WTC11 (cell line): ENCODE results near the gene RPS6KA2. TPM values are rescaled to one million over a fixed set of nuclear protein-coding genes. Genes with fewer than 3 reads are reported as not detected.

ENCODE experiments used
- ATAC-seq: fragments of 200-7000 bp; cut with Tn5 transposase; 2 replicates; pipeline ENCODE4 v1.10.0; 2021; ENCODE audit warnings: mild to moderate bottlenecking, moderate library complexity
- CTCF ChIA-PET: fragments of 300-600 bp; sonication (Branson Sonifier 250); formaldehyde crosslinking; loops from one replicate; lab custom pipeline; 2021; ENCODE audit warnings: antibody characterized with exemption; lab: Charles Lee
- POLR2A ChIA-PET: fragments of 350-600 bp; sonication (Branson Sonifier 250); formaldehyde crosslinking; loops from one replicate; lab custom pipeline; 2021; ENCODE audit warnings: antibody characterized with exemption; lab: Charles Lee
- DNase-seq: peaks from one replicate; pipeline ENCODE4 v3.0.0; 2021; ENCODE audit warnings: low spot score
- H3K27ac Mint-ChIP-seq: 2 replicates; pipeline ENCODE4 v1.8.0; 2021; ENCODE audit warnings: mixed read lengths
- H3K27me3 Mint-ChIP-seq: 2 replicates; pipeline ENCODE4 v1.8.0; 2021; ENCODE audit warnings: low read depth, mild to moderate bottlenecking, moderate library complexity, mixed read lengths
- H3K36me3 Mint-ChIP-seq: 2 replicates; pipeline ENCODE4 v1.8.0; 2021; ENCODE audit warnings: mixed read lengths
- H3K4me1 Mint-ChIP-seq: 2 replicates; pipeline ENCODE4 v1.8.0; 2022; ENCODE audit warnings: mixed read lengths
- H3K4me3 Mint-ChIP-seq: 2 replicates; pipeline ENCODE4 v1.8.0; 2021; ENCODE audit warnings: mild to moderate bottlenecking, moderate library complexity, mixed read lengths
- H3K9me3 Mint-ChIP-seq: 2 replicates; pipeline ENCODE4 v1.8.0; 2021; ENCODE audit warnings: mixed read lengths
- EMX1 ChIP-seq: fragments of 250-450 bp; sonication (Bioruptor Pico); IDR thresholded peaks from 2 replicates; pipeline ENCODE4 v1.8.0; 2021; ENCODE audit warnings: mild to moderate bottlenecking
- ESRRA ChIP-seq: sonication (generic); formaldehyde crosslinking; IDR thresholded peaks from 2 replicates; pipeline ENCODE4 v1.8.1; 2022; ENCODE audit warnings: mild to moderate bottlenecking, missing genetic modification reagents, borderline replicate concordance
- ETV6 ChIP-seq: sonication (generic); formaldehyde crosslinking; IDR thresholded peaks from 2 replicates; pipeline ENCODE4 v1.8.1; 2022; ENCODE audit warnings: mild to moderate bottlenecking, missing genetic modification reagents
- FOXJ3 ChIP-seq: sonication (generic); formaldehyde crosslinking; IDR thresholded peaks from 2 replicates; pipeline ENCODE4 v1.9.0; 2021; ENCODE audit warnings: missing genetic modification reagents, mild to moderate bottlenecking, borderline replicate concordance
- FOXP1 ChIP-seq: sonication (generic); formaldehyde crosslinking; IDR thresholded peaks from 2 replicates; pipeline ENCODE4 v1.8.0; 2022; ENCODE audit warnings: missing genetic modification reagents, mild to moderate bottlenecking, moderate library complexity, borderline replicate concordance
- GABPB1 ChIP-seq: sonication (generic); formaldehyde crosslinking; IDR thresholded peaks from 2 replicates; pipeline ENCODE4 v1.8.1; 2023; ENCODE audit warnings: mild to moderate bottlenecking, missing genetic modification reagents
- JAZF1 ChIP-seq: fragments of 250-450 bp; sonication (Bioruptor Pico); IDR thresholded peaks from 2 replicates; pipeline ENCODE4 v1.9.0; 2021; ENCODE audit warnings: moderate library complexity, mild to moderate bottlenecking, inconsistent platforms
- KAT7 ChIP-seq: sonication (generic); formaldehyde crosslinking; IDR thresholded peaks from 2 replicates; pipeline ENCODE4 v1.8.1; 2023; ENCODE audit warnings: missing genetic modification reagents, mild to moderate bottlenecking, borderline replicate concordance
- MYBL2 ChIP-seq: sonication (generic); formaldehyde crosslinking; IDR thresholded peaks from 2 replicates; pipeline ENCODE4 v1.8.1; 2023; ENCODE audit warnings: mild to moderate bottlenecking, moderate library complexity, missing genetic modification reagents
- NFATC4 ChIP-seq: fragments of 250-450 bp; sonication (Bioruptor Pico); IDR thresholded peaks from 2 replicates; pipeline ENCODE4 v1.9.0; 2021; ENCODE audit warnings: mild to moderate bottlenecking
- NFE2L1 ChIP-seq: sonication (generic); formaldehyde crosslinking; IDR thresholded peaks from 2 replicates; pipeline ENCODE4 v1.8.1; 2023; ENCODE audit warnings: missing genetic modification reagents
- NFYB ChIP-seq: sonication (generic); formaldehyde crosslinking; conservative IDR thresholded peaks from 2 replicates; pipeline ENCODE4 v1.8.0; 2022; ENCODE audit warnings: low read depth, missing genetic modification reagents
- RORB ChIP-seq: fragments of 250-450 bp; sonication (Bioruptor Pico); IDR thresholded peaks from 2 replicates; pipeline ENCODE4 v1.9.0; 2021; ENCODE audit warnings: mild to moderate bottlenecking
- TP53 ChIP-seq: sonication (generic); formaldehyde crosslinking; IDR thresholded peaks from 2 replicates; pipeline ENCODE4 v1.8.1; 2023; ENCODE audit warnings: mild to moderate bottlenecking, missing genetic modification reagents
- ZNF219 ChIP-seq: sonication (generic); formaldehyde crosslinking; IDR thresholded peaks from 2 replicates; pipeline ENCODE4 v1.8.0; 2023; ENCODE audit warnings: missing genetic modification reagents, mild to moderate bottlenecking, borderline replicate concordance
- ZNF263 ChIP-seq: sonication (generic); formaldehyde crosslinking; IDR thresholded peaks from 2 replicates; pipeline ENCODE4 v1.8.1; 2022; ENCODE audit warnings: low read depth, mild to moderate bottlenecking, moderate library complexity, missing genetic modification reagents
- ZNF396 ChIP-seq: fragments of 250-450 bp; sonication (Bioruptor Pico); IDR thresholded peaks from 2 replicates; pipeline ENCODE4 v1.8.0; 2021; ENCODE audit warnings: mild to moderate bottlenecking, moderate library complexity, borderline replicate concordance
- total RNA-seq: library from RNA; stranded (reverse); gene quantifications from 3 replicates; pipeline ENCODE4 v1.2.3, GENCODE V29; 2021
- TF ChIP-seq, protein P1 (sequence below): sonication (generic); formaldehyde crosslinking; IDR thresholded peaks from 2 replicates; pipeline ENCODE4 v1.8.1; 2022; ENCODE audit warnings: missing genetic modification reagents, borderline replicate concordance
- TF ChIP-seq, protein P2 (sequence below): sonication (generic); formaldehyde crosslinking; IDR thresholded peaks from 2 replicates; pipeline ENCODE4 v1.8.1; 2023; ENCODE audit warnings: mild to moderate bottlenecking, missing genetic modification reagents, moderate library complexity
- TF ChIP-seq, protein P3 (sequence below): sonication (generic); formaldehyde crosslinking; IDR thresholded peaks from 2 replicates; pipeline ENCODE4 v1.8.0; 2023; ENCODE audit warnings: mild to moderate bottlenecking, missing genetic modification reagents
- TF ChIP-seq, protein P4 (sequence below): sonication (generic); formaldehyde crosslinking; IDR thresholded peaks from 2 replicates; pipeline ENCODE4 v1.8.0; 2022; ENCODE audit warnings: missing genetic modification reagents
- TF ChIP-seq, protein P5 (sequence below): fragments of 200-600 bp; IDR thresholded peaks from 2 replicates; pipeline ENCODE4 v1.8.0; 2022; ENCODE audit warnings: antibody characterized with exemption
- TF ChIP-seq, protein P6 (sequence below): sonication (generic); formaldehyde crosslinking; IDR thresholded peaks from 2 replicates; pipeline ENCODE4 v1.8.1; 2022; ENCODE audit warnings: low read depth, missing genetic modification reagents, borderline replicate concordance

The RPS6KA2 gene
- total RNA-seq, 1 experiment from 2014 or later, result 24.2 TPM

DNA sequence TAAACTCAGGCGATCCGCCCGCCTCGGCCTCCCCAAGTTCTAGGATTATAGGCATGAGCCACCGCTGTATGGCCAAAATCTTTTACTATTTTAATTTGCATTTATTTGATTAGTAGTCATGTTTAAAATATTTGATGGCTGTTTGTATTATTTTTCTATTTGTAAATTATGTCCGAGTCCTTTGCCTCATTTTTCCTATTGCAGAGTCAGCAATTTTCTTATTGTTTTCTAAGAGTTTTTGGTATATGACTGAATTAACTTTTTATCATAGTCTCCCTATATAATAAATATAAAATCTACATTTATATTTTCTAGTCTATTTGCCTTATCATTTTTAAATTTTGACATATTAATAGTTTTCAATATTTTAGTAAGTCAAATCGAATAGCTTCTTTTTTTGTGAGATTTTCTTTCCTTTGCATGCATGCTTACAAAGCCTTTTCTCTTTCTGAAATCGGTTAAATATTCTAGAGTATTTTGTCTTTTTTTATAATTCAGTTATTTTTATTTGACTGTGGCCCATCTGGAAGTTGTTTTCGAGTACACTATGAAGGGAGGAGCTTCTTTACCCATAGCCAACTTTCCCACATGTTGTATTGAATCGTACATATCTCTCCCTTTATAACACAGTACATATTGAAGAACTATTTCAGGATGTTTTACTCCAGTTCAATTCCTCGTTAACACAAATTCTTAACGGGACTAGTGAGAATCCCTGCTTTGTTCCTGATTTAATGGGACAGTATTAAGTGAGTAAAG lies 34.5 kb upstream of the RPS6KA2 start (continued):
- TF ChIP-seq ZNF396 (CRISPR knock-in tag) (no peak), ZNF263 (CRISPR knock-in tag) (no peak), RORB (CRISPR knock-in tag) (no peak), ZNF219 (CRISPR knock-in tag) (no peak), ETV6 (CRISPR knock-in tag) (no peak), FOXP1 (no peak), NFE2L1 (CRISPR knock-in tag) (no peak)
- TF ChIP-seq, protein P1, sequence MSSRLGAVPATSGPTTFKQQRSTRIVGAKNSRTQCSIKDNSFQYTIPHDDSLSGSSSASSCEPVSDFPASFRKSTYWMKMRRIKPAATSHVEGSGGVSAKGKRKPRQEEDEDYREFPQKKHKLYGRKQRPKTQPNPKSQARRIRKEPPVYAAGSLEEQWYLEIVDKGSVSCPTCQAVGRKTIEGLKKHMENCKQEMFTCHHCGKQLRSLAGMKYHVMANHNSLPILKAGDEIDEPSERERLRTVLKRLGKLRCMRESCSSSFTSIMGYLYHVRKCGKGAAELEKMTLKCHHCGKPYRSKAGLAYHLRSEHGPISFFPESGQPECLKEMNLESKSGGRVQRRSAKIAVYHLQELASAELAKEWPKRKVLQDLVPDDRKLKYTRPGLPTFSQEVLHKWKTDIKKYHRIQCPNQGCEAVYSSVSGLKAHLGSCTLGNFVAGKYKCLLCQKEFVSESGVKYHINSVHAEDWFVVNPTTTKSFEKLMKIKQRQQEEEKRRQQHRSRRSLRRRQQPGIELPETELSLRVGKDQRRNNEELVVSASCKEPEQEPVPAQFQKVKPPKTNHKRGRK, result no peak
- TF ChIP-seq, protein P2, sequence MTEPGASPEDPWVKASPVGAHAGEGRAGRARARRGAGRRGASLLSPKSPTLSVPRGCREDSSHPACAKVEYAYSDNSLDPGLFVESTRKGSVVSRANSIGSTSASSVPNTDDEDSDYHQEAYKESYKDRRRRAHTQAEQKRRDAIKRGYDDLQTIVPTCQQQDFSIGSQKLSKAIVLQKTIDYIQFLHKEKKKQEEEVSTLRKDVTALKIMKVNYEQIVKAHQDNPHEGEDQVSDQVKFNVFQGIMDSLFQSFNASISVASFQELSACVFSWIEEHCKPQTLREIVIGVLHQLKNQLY (CRISPR knock-in tag), result no peak

DNA sequence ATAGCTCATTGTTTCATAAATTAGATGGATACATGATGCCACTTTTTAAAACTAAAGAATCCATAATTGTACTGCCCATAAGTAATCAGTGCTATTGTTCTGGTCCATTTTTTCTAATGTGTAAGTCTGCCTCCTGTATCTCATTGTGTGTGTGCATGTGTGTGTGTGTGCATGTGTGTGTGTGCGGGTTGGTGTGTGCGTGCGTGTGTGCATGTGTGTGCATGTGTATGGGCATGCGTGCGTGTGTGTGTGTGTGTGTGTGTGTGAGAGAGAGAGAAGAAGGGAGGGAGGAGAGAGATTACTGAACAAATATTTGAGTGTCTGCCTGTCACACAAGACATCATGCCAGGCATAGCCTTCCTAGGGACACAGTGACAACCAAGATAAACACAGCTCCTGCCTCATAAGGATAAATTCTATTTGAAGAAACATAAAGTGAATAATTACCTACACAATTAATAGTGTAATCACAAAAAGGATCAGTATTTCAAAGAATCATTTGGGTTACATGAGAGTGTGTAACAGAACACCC lies 33.2 kb upstream of the RPS6KA2 start:
- H3K9me3 Mint-ChIP-seq, result no peaks in the 10 kb centered on the region
- no peak overlapping the region for H3K27ac Mint-ChIP-seq
- H3K36me3 Mint-ChIP-seq, result no peaks in the 10 kb centered on the region
- DNase-seq (no peak), ATAC-seq (no peak)
- H3K4me3 Mint-ChIP-seq, result no peak overlapping the region
- POLR2A ChIA-PET, result no interaction called here
- CTCF ChIA-PET, result no interaction called here
- H3K27me3 Mint-ChIP-seq, result no peaks in the 10 kb centered on the region; the same call in none of the 2 replicates
- H3K4me1 Mint-ChIP-seq, result peaks cover 24% of the 10 kb centered on the region
- TF ChIP-seq NFYB (CRISPR knock-in tag) (no peak), FOXJ3 (no peak), ZNF263 (CRISPR knock-in tag) (no peak), EMX1 (no peak), TP53 (CRISPR knock-in tag) (no peak), FOXP1 (no peak), KAT7 (CRISPR knock-in tag) (no peak), JAZF1 (CRISPR knock-in tag) (no peak), ESRRA (CRISPR knock-in tag) (no peak), GABPB1 (CRISPR knock-in tag) (no peak), ETV6 (CRISPR knock-in tag) (no peak), NFATC4 (CRISPR knock-in tag) (no peak), NFE2L1 (CRISPR knock-in tag) (no peak), MYBL2 (CRISPR knock-in tag) (no peak)
- TF ChIP-seq, protein P3, sequence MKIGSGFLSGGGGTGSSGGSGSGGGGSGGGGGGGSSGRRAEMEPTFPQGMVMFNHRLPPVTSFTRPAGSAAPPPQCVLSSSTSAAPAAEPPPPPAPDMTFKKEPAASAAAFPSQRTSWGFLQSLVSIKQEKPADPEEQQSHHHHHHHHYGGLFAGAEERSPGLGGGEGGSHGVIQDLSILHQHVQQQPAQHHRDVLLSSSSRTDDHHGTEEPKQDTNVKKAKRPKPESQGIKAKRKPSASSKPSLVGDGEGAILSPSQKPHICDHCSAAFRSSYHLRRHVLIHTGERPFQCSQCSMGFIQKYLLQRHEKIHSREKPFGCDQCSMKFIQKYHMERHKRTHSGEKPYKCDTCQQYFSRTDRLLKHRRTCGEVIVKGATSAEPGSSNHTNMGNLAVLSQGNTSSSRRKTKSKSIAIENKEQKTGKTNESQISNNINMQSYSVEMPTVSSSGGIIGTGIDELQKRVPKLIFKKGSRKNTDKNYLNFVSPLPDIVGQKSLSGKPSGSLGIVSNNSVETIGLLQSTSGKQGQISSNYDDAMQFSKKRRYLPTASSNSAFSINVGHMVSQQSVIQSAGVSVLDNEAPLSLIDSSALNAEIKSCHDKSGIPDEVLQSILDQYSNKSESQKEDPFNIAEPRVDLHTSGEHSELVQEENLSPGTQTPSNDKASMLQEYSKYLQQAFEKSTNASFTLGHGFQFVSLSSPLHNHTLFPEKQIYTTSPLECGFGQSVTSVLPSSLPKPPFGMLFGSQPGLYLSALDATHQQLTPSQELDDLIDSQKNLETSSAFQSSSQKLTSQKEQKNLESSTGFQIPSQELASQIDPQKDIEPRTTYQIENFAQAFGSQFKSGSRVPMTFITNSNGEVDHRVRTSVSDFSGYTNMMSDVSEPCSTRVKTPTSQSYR, result no peak
- TF ChIP-seq, protein P4, sequence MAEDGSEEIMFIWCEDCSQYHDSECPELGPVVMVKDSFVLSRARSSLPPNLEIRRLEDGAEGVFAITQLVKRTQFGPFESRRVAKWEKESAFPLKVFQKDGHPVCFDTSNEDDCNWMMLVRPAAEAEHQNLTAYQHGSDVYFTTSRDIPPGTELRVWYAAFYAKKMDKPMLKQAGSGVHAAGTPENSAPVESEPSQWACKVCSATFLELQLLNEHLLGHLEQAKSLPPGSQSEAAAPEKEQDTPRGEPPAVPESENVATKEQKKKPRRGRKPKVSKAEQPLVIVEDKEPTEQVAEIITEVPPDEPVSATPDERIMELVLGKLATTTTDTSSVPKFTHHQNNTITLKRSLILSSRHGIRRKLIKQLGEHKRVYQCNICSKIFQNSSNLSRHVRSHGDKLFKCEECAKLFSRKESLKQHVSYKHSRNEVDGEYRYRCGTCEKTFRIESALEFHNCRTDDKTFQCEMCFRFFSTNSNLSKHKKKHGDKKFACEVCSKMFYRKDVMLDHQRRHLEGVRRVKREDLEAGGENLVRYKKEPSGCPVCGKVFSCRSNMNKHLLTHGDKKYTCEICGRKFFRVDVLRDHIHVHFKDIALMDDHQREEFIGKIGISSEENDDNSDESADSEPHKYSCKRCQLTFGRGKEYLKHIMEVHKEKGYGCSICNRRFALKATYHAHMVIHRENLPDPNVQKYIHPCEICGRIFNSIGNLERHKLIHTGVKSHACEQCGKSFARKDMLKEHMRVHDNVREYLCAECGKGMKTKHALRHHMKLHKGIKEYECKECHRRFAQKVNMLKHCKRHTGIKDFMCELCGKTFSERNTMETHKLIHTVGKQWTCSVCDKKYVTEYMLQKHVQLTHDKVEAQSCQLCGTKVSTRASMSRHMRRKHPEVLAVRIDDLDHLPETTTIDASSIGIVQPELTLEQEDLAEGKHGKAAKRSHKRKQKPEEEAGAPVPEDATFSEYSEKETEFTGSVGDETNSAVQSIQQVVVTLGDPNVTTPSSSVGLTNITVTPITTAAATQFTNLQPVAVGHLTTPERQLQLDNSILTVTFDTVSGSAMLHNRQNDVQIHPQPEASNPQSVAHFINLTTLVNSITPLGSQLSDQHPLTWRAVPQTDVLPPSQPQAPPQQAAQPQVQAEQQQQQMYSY (CRISPR knock-in tag), result no peak
- TF ChIP-seq, protein P5, sequence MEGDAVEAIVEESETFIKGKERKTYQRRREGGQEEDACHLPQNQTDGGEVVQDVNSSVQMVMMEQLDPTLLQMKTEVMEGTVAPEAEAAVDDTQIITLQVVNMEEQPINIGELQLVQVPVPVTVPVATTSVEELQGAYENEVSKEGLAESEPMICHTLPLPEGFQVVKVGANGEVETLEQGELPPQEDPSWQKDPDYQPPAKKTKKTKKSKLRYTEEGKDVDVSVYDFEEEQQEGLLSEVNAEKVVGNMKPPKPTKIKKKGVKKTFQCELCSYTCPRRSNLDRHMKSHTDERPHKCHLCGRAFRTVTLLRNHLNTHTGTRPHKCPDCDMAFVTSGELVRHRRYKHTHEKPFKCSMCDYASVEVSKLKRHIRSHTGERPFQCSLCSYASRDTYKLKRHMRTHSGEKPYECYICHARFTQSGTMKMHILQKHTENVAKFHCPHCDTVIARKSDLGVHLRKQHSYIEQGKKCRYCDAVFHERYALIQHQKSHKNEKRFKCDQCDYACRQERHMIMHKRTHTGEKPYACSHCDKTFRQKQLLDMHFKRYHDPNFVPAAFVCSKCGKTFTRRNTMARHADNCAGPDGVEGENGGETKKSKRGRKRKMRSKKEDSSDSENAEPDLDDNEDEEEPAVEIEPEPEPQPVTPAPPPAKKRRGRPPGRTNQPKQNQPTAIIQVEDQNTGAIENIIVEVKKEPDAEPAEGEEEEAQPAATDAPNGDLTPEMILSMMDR, result no peak
- TF ChIP-seq, protein P6, sequence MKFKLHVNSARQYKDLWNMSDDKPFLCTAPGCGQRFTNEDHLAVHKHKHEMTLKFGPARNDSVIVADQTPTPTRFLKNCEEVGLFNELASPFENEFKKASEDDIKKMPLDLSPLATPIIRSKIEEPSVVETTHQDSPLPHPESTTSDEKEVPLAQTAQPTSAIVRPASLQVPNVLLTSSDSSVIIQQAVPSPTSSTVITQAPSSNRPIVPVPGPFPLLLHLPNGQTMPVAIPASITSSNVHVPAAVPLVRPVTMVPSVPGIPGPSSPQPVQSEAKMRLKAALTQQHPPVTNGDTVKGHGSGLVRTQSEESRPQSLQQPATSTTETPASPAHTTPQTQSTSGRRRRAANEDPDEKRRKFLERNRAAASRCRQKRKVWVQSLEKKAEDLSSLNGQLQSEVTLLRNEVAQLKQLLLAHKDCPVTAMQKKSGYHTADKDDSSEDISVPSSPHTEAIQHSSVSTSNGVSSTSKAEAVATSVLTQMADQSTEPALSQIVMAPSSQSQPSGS (CRISPR knock-in tag), result no peak
- TF ChIP-seq, all 79 proteins: peak for 0
